Effector memory CD4-positive, alpha-beta T cell (primary cell): Measurements from ENCODE around the gene PCDHB12.
"Not testable (repeated sequence)": the region's sequence is repeated elsewhere in the genome, so short reads cannot be mapped to it uniquely, and the experiment has no call there.

Experiments
- DNase-seq, 3 donors: peaks; one replicate each; pipeline ENCODE4 v3.0.0-alpha.2; 2020
- H3K27ac ChIP-seq: 2 replicates; pipeline ENCODE4 v1.7.0; 2013; ENCODE audit warnings: mild to moderate bottlenecking, low read length, moderate library complexity; ENCODE audit not compliant: insufficient read depth, poor library complexity, severe bottlenecking
- H3K27me3 ChIP-seq: replicated peaks from 2 replicates; pipeline ENCODE4 v1.7.0; 2013; ENCODE audit warnings: mild to moderate bottlenecking, low read length; ENCODE audit not compliant: insufficient read depth, control insufficient read depth, poor library complexity, severe bottlenecking
- H3K36me3 ChIP-seq: 2 replicates; pipeline ENCODE4 v1.7.0; 2013; ENCODE audit warnings: mild to moderate bottlenecking, low read length, moderate library complexity; ENCODE audit not compliant: control insufficient read depth, insufficient read depth
- H3K4me1 ChIP-seq: 2 replicates; pipeline ENCODE4 v1.7.0; 2013; ENCODE audit warnings: low read length, mild to moderate bottlenecking; ENCODE audit not compliant: control insufficient read depth, insufficient read depth, poor library complexity, severe bottlenecking
- H3K4me3 ChIP-seq: 2 replicates; pipeline ENCODE4 v1.7.0; 2013; ENCODE audit warnings: low read length, low read depth, mild to moderate bottlenecking; ENCODE audit not compliant: insufficient read depth, poor library complexity, severe bottlenecking
- H3K9me3 ChIP-seq: 2 replicates; pipeline ENCODE4 v1.7.0; 2013; ENCODE audit warnings: mild to moderate bottlenecking, low read length, moderate library complexity; ENCODE audit not compliant: control insufficient read depth

The PCDHB12 gene

GRCh38 chr5:141234109-141234667 lies 25.7 kb downstream of the PCDHB12 start:
- Histone ChIP-seq H3K4me3 (no peak overlapping the region), H3K27ac (no peak overlapping the region), H3K36me3 (no peaks in the 10 kb centered on the region), H3K9me3 (peaks cover 14% of the 10 kb centered on the region), H3K27me3 (no peaks in the 10 kb centered on the region), H3K4me1 (no peaks in the 10 kb centered on the region)
- no peak for DNase-seq

- peaks cover 24% of the 10 kb centered on the region for H3K9me3 ChIP-seq
- not testable (repeated sequence) for H3K4me1 ChIP-seq, H3K27me3 ChIP-seq
Observed at GRCh38 chr5:141235922-141236321, 27.4 kb downstream of the PCDHB12 start.

GRCh38 chr5:141236516-141237313 lies 28.2 kb downstream of the PCDHB12 start:
- no peak for DNase-seq
- Histone ChIP-seq H3K4me1 (no peaks in the 10 kb centered on the region), H3K36me3 (no peaks in the 10 kb centered on the region), H3K27ac (no peak overlapping the region), H3K4me3 (no peak overlapping the region), H3K27me3 (no peaks in the 10 kb centered on the region), H3K9me3 (peaks cover 24% of the 10 kb centered on the region)

More at GRCh38 chr5:141235922-141236321, 27.4 kb downstream of the PCDHB12 start:
- not testable (repeated sequence) for H3K4me3 ChIP-seq, DNase-seq, H3K36me3 ChIP-seq, H3K27ac ChIP-seq

GRCh38 chr5:141241496-141241895 lies 33.0 kb downstream of the PCDHB12 start:
- Histone ChIP-seq H3K9me3 (peaks cover 30% of the 10 kb centered on the region), H3K4me3 (no peak overlapping the region), H3K27ac (no peak overlapping the region), H3K27me3 (no peaks in the 10 kb centered on the region), H3K36me3 (no peaks in the 10 kb centered on the region), H3K4me1 (no peaks in the 10 kb centered on the region)
- DNase-seq: no peak

- peaks cover 30% of the 10 kb centered on the region for H3K9me3 ChIP-seq
- H3K4me3 ChIP-seq: peak within 1 kb of the TSS; percentile 13
Observed at GRCh38 chr5:141245250-141245717, 36.8 kb downstream of the PCDHB12 start, which contains the start of gene PCDHB15. TSS of gene PCDHB15 (plus strand) at chr5:141245395. CDS start at chr5:141245579, 184 bp downstream.

GRCh38 chr5:141246971-141247370 lies 38.5 kb downstream of the PCDHB12 start:
- H3K36me3 ChIP-seq, DNase-seq, H3K27ac ChIP-seq, H3K27me3 ChIP-seq, H3K4me3 ChIP-seq, H3K4me1 ChIP-seq: not testable (repeated sequence)
- peaks cover 37% of the 10 kb centered on the region for H3K9me3 ChIP-seq

More at GRCh38 chr5:141245250-141245717, 36.8 kb downstream of the PCDHB12 start, which contains the start of gene PCDHB15:
- H3K27me3 ChIP-seq: no peaks in the 10 kb centered on the region
- H3K27ac ChIP-seq: no peak within 1 kb of the TSS
- peak in 1 of 3 donors; percentile 12 for DNase-seq
- H3K4me1 ChIP-seq: no peaks in the 10 kb centered on the region
- H3K36me3 ChIP-seq: no peaks in the 10 kb centered on the region

- not testable (repeated sequence) for DNase-seq, H3K36me3 ChIP-seq, H3K4me1 ChIP-seq, H3K27ac ChIP-seq, H3K4me3 ChIP-seq, H3K27me3 ChIP-seq
- H3K9me3 ChIP-seq: peaks cover 40% of the 10 kb centered on the region
Observed at GRCh38 chr5:141247434-141247833, 38.9 kb downstream of the PCDHB12 start.

GRCh38 chr5:141250576-141250975 lies 42.1 kb downstream of the PCDHB12 start:
- no peak overlapping the region for H3K27ac ChIP-seq
- DNase-seq: no peak
- no peaks in the 10 kb centered on the region for H3K4me1 ChIP-seq
- H3K27me3 ChIP-seq: no peaks in the 10 kb centered on the region
- H3K9me3 ChIP-seq: peaks cover 51% of the 10 kb centered on the region
- H3K36me3 ChIP-seq: no peaks in the 10 kb centered on the region
- no peak overlapping the region for H3K4me3 ChIP-seq

- Histone ChIP-seq H3K9me3 (peaks cover 55% of the 10 kb centered on the region), H3K4me1 (no peaks in the 10 kb centered on the region), H3K36me3 (no peaks in the 10 kb centered on the region), H3K27me3 (no peaks in the 10 kb centered on the region), H3K27ac (no peak overlapping the region), H3K4me3 (no peak overlapping the region)
- no peak for DNase-seq
Observed at GRCh38 chr5:141258464-141258863, 49.9 kb downstream of the PCDHB12 start.

- Histone ChIP-seq H3K4me1 (no peaks in the 10 kb centered on the region), H3K27me3 (no peaks in the 10 kb centered on the region), H3K36me3 (no peaks in the 10 kb centered on the region), H3K9me3 (peaks cover 55% of the 10 kb centered on the region), H3K4me3 (no peak overlapping the region), H3K27ac (no peak overlapping the region)
- no peak for DNase-seq
Observed at GRCh38 chr5:141258948-141259347, 50.4 kb downstream of the PCDHB12 start.
